PC-9 (cell line): ENCODE data around the gene SPRED2.

ENCODE experiments used
- CTCF ChIP-seq: fragments of 200-600 bp; sonication (generic); conservative IDR thresholded peaks from 2 replicates; pipeline ENCODE4 v1.6.1; 2017; ENCODE audit warnings: mixed run types, antibody characterized with exemption, mild to moderate bottlenecking, moderate library complexity
- EZH2 ChIP-seq: fragments of 200-600 bp; sonication (generic); IDR thresholded peaks from 2 replicates; pipeline ENCODE4 v1.8.0; 2017; ENCODE audit warnings: antibody characterized with exemption, low read depth

GRCh38 chr2:65411056-65411795, 21.2 kb downstream of the SPRED2 start:
- TF ChIP-seq EZH2: no peak
- no peak for TF ChIP-seq CTCF
